H1 (cell line): ENCODE measurements around the gene A4GALT.

Source experiments
- CBX5 ChIP-seq: fragments of 300-800, 300-1000 bp; sonication (generic); IDR thresholded peaks from 2 replicates; pipeline ENCODE4 v1.7.1; 2016; ENCODE audit warnings: antibody characterized with exemption, low read length, low read depth
- EZH2 ChIP-seq: fragments of 200-600 bp; sonication (generic); IDR thresholded peaks from 2 replicates; pipeline ENCODE4 v1.7.1; 2012; ENCODE audit warnings: low read depth, mild to moderate bottlenecking, moderate library complexity, low read length, inconsistent platforms; ENCODE audit not compliant: severe bottlenecking
- ZNF274 ChIP-seq: IDR thresholded peaks from 2 replicates; pipeline ENCODE4 v1.7.0; 2012; ENCODE audit warnings: low read length, borderline replicate concordance; ENCODE audit errors: extremely low read depth
- TF ChIP-seq, protein P1 (sequence below), 3 experiments: IDR thresholded peaks; 1 replicate in 2 of 3; 2 replicates in 1 of 3; pipeline versions ENCODE4 v1.5.1 to v1.6.1; 2011; ENCODE audit warnings: low read length in 3 of 3, mild to moderate bottlenecking in 3 of 3, inconsistent platforms in 2 of 3, low read depth in 1 of 3, moderate library complexity in 1 of 3; ENCODE audit not compliant: insufficient read depth in 1 of 3; ENCODE audit errors: control extremely low read depth in 1 of 3

DNA sequence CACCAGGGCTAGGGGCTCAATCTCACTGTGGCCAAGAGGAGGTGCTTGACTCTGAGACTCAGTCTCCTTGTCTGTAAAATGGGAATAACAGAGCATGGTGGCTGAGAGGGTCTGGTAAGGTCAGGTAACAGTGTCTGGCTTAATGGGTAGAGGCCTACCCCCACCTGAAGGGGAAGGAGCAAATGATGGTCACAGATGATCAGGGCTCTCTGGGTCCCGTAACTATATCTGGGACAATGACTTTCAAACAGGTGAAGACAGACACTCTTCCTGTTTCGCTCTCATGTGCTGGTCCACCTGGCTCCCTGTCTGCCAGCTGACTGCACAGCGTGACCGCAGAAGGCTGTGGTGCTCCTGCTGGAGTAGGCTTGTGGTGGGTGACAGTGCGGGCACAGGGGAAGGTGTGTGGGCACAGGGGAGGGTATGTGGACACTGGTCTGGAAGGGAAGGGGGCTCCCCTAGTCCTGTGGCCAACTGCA, 4.0 kb downstream of the A4GALT start:
- no peak for TF ChIP-seq ZNF274
- no peak for TF ChIP-seq CBX5
- TF ChIP-seq, protein P1, sequence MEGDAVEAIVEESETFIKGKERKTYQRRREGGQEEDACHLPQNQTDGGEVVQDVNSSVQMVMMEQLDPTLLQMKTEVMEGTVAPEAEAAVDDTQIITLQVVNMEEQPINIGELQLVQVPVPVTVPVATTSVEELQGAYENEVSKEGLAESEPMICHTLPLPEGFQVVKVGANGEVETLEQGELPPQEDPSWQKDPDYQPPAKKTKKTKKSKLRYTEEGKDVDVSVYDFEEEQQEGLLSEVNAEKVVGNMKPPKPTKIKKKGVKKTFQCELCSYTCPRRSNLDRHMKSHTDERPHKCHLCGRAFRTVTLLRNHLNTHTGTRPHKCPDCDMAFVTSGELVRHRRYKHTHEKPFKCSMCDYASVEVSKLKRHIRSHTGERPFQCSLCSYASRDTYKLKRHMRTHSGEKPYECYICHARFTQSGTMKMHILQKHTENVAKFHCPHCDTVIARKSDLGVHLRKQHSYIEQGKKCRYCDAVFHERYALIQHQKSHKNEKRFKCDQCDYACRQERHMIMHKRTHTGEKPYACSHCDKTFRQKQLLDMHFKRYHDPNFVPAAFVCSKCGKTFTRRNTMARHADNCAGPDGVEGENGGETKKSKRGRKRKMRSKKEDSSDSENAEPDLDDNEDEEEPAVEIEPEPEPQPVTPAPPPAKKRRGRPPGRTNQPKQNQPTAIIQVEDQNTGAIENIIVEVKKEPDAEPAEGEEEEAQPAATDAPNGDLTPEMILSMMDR (IDR thresholded peaks at IDR 0.05; ENCODE audit: control extremely low read depth in 1 of 3, insufficient read depth in 1 of 3, low read depth in 1 of 3, low read length in 3 of 3): no peak
- no peak for TF ChIP-seq EZH2
